BE2C (cell line): ENCODE results near the gene SWT1.

Source experiments
- DNase-seq: peaks from one replicate; pipeline ENCODE4 v3.0.0-alpha.2; 2020
- H3K27me3 ChIP-seq: fragments of 250-450 bp; sonication (Bioruptor Pico); 2 replicates; pipeline ENCODE4 v1.5.1; 2020; ENCODE audit warnings: mild to moderate bottlenecking
- H3K36me3 ChIP-seq: fragments of 250-450 bp; sonication (Bioruptor Pico); 2 replicates; pipeline ENCODE4 v1.5.1; 2020; ENCODE audit warnings: mild to moderate bottlenecking
- H3K4me1 ChIP-seq: fragments of 250-450 bp; sonication (Bioruptor Pico); 2 replicates; pipeline ENCODE4 v1.5.1; 2020
- H3K4me3 ChIP-seq: 2 replicates; pipeline ENCODE4 v1.5.1; 2011; ENCODE audit warnings: low read depth, low read length
- H3K9me3 ChIP-seq: fragments of 250-450 bp; sonication (Bioruptor Pico); 2 replicates; pipeline ENCODE4 v1.5.1; 2020
- CTCF ChIP-seq: IDR thresholded peaks from 2 replicates; pipeline ENCODE4 v1.5.1; 2012; ENCODE audit warnings: mild to moderate bottlenecking, low read depth, low read length

Gene SWT1

DNA sequence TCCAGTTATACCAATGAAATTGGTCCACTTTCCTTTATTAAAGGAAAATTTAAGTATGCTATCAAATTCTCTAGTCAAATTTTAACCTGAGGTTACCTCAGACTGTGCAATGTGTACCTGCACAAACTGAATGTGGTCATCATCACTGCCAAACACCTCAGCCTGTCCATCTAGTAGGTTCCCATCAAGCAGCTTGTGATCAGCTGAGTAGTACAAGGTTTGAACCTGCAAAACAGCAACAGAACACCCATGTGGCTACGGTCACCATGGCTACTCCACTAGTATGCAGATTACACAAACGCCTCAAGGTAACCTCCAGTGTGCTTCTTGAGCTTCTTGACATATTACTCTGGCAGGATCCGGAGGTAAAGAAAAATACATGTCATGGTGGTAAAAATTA lies 148.5 kb downstream of the SWT1 start:
- no peaks in the 10 kb centered on the region for H3K27me3 ChIP-seq
- H3K36me3 ChIP-seq = peaks cover 98% of the 10 kb centered on the region
- no peak for TF ChIP-seq CTCF
- no peaks in the 10 kb centered on the region for H3K9me3 ChIP-seq
- no peak for DNase-seq
- no peaks in the 10 kb centered on the region for H3K4me1 ChIP-seq
- H3K4me3 ChIP-seq = no peak overlapping the region

- Histone ChIP-seq H3K4me3 (no peak overlapping the region), H3K4me1 (no peaks in the 10 kb centered on the region), H3K36me3 (peaks cover 82% of the 10 kb centered on the region), H3K9me3 (no peaks in the 10 kb centered on the region), H3K27me3 (no peaks in the 10 kb centered on the region)
- TF ChIP-seq CTCF = no peak
- DNase-seq = no peak
Observed at GRCh38 chr1:185308126-185308525, 151.2 kb downstream of the SWT1 start.

GRCh38 chr1:185309566-185309965 lies 152.6 kb downstream of the SWT1 start:
- no peak for TF ChIP-seq CTCF
- Histone ChIP-seq H3K4me1 (no peaks in the 10 kb centered on the region; the same call in 1 of the 2 replicates), H3K27me3 (no peaks in the 10 kb centered on the region), H3K9me3 (no peaks in the 10 kb centered on the region), H3K4me3 (no peak overlapping the region), H3K36me3 (peaks cover 67% of the 10 kb centered on the region)
- DNase-seq = no peak

DNA sequence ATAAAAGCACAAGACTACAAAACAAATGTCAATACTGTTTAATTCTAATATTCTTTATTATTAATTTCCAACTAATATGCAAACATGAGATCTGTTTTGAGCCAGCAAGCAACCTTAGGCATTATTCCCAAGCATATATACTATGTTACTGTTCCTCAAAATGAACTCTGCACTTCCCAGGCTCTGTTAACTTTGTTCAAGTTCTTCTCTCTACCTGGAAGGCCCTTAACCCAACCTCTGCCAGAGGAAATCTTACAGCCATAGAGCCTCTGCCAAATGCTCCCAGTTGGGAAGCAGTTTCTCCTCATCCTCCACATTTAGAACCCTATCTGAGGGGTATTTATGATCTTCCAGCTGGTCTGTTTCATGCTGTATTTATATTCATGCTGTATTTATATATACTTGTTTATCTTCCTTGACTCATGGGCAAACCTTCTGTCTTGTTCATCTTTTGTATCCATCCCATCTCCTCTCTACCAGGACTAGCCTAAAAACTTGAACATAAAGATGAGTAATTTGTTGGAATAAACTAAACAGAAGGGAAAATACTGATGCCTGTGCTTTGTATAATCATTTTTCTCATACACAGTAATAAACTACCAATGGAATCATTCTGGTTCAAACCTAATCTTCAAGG lies 154.7 kb downstream of the SWT1 start:
- Histone ChIP-seq H3K36me3 (peaks cover 55% of the 10 kb centered on the region), H3K27me3 (no peaks in the 10 kb centered on the region), H3K9me3 (no peaks in the 10 kb centered on the region), H3K4me3 (no peak overlapping the region), H3K4me1 (no peaks in the 10 kb centered on the region; the same call in 1 of the 2 replicates)
- TF ChIP-seq CTCF = no peak
- no peak for DNase-seq

DNA sequence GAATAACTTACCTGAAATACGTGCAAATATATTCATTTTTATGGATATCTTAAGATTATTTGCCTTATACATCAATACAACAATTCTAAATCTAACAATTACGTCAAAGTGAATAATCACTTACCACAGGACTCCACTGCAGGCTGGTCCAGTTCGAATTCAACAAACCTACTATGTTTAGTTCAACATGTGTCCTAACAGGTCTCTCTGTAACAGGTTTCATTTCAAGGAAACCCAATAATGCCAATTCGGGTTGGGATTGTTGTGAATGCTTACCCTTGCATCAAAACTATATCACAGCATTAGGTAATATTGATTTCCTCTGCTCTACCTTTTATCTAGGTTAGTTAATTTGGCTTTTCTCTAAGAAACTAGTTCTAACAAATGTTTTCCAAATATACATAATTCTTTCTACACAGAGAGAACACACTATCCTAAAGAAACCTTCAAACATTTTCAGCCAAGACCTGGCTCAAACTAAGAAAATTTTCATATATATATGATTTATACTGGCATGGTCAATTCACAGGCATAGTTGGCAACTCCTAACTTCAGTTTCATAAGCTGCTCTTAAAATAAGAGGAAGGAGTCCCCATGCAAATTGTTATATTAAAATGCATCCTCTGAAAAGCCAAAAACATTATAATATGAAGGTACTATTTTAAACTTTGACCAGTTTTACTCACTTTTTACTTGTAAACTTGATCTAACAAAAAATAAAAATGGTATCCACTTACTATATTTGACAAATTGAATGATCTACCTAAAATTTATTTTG lies 155.6 kb downstream of the SWT1 start:
- TF ChIP-seq CTCF = no peak
- Histone ChIP-seq H3K4me1 (no peaks in the 10 kb centered on the region; the same call in 1 of the 2 replicates), H3K9me3 (no peaks in the 10 kb centered on the region), H3K27me3 (no peaks in the 10 kb centered on the region), H3K36me3 (peaks cover 50% of the 10 kb centered on the region), H3K4me3 (no peak overlapping the region)
- no peak for DNase-seq

DNA sequence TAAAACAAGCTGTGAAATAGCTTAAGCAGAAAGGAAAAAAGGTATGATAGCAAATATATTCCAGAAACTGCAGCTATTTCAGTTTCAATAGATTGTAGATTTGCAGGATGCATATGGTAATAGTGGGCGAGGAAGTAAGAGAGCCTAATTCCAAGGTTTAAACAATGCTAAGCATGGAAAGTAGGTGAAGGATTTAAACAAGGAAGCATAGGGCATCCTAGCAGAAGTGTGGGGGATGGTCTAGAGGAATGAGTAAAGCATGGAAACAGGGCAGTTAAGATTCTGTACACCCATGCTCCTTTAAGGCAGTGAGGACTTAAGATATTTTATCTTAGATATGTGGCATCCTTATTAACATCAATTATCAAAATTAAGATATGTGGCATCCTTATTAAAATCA lies 157.4 kb downstream of the SWT1 start:
- no peak for DNase-seq
- H3K36me3 ChIP-seq = peaks cover 31% of the 10 kb centered on the region
- no peaks in the 10 kb centered on the region for H3K9me3 ChIP-seq
- TF ChIP-seq CTCF = no peak
- H3K4me3 ChIP-seq = peak overlapping the region; percentile 78
- no peaks in the 10 kb centered on the region for H3K27me3 ChIP-seq
- no peaks in the 10 kb centered on the region; the same call in 1 of the 2 replicates for H3K4me1 ChIP-seq
